GM12801 (cell line): ENCODE measurements around the gene DENND5B.

Source experiments
- TF ChIP-seq, protein P1 (sequence below): IDR thresholded peaks from one replicate; pipeline ENCODE4 v1.5.1; 2011; ENCODE audit warnings: control low read depth; ENCODE audit not compliant: insufficient read length; ENCODE audit errors: extremely low read depth

DENND5B gene

GRCh38 chr12:31566547-31566946 lies 24.4 kb downstream of the DENND5B start:
- TF ChIP-seq, protein P1, sequence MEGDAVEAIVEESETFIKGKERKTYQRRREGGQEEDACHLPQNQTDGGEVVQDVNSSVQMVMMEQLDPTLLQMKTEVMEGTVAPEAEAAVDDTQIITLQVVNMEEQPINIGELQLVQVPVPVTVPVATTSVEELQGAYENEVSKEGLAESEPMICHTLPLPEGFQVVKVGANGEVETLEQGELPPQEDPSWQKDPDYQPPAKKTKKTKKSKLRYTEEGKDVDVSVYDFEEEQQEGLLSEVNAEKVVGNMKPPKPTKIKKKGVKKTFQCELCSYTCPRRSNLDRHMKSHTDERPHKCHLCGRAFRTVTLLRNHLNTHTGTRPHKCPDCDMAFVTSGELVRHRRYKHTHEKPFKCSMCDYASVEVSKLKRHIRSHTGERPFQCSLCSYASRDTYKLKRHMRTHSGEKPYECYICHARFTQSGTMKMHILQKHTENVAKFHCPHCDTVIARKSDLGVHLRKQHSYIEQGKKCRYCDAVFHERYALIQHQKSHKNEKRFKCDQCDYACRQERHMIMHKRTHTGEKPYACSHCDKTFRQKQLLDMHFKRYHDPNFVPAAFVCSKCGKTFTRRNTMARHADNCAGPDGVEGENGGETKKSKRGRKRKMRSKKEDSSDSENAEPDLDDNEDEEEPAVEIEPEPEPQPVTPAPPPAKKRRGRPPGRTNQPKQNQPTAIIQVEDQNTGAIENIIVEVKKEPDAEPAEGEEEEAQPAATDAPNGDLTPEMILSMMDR = no peak

DNA sequence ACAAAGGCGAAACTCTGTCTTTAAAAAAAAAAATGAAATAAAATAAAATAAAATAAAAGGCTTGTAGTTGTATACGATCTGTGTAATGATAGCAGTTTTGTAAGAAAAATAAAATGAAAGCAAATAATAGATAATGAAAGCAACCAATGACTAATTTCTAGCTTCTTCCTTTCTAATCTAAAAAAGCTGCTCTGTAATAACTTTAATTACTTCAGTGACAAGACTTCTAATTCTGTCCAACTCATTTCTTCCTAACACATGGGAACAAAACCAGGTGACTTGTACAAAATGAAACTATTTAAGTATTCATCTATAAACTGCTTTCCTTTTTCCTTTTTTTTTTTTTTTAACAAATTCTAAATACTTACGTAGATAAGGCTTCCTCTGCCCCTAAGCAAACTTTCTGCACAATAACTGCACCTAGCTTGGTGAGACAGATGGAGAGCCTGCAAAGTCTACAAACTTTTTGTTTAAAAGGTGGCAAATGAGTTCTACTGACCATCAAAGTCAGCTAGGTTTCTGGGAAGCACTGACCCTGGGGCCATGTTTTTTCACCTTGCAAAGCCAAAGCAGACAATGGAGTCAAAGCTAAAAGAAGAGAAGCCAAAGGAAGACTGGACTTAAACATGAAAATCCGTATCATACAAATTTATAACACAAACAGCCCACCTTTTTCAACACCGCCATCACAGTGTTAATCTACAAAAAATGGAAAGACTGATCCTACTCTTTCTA lies 28.2 kb downstream of the DENND5B start:
- TF ChIP-seq, protein P1 = no peak

- TF ChIP-seq, protein P1 = no peak
Observed at GRCh38 chr12:31560516-31560915, 30.4 kb downstream of the DENND5B start.

DNA sequence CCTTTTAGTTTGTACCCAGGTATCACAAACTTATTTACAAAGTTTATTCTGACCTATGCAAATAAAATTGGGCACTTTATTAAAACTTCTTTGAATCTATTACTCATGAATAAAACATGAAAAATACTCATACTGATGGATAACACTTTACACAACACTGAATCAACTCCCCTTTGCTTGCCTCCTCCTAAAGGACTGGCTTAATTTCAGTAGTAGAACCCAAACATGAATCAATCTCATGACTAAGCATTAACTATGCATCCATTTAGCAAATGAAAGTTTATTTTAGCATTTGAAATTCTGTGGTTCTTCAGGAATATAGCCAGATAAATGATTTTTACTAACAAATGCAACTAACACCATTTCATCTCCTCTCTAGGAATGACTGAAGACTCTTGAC lies 32.4 kb downstream of the DENND5B start:
- TF ChIP-seq, protein P1 = no peak

- TF ChIP-seq, protein P1 = no peak
Observed at GRCh38 chr12:31557707-31558106, 33.2 kb downstream of the DENND5B start.

DNA sequence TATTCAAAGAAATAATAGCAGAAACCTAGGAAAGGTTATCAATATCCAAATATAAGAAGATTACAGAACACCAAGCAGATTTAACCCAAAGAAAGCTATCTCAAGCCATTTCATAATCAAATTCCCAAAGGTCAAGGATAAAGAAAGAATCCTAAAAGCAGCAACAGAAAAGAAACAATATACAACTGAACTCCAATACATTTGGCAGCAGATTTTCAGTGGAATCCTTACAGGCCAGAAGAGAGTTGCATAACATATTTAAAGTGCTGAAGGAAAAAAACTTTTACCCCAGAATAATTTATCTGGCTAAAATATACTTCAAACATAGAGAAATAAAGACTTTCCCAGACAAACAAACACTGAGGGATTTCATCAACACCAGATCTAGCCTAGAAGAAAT lies 54.3 kb downstream of the DENND5B start:
- TF ChIP-seq, protein P1 = no peak

DNA sequence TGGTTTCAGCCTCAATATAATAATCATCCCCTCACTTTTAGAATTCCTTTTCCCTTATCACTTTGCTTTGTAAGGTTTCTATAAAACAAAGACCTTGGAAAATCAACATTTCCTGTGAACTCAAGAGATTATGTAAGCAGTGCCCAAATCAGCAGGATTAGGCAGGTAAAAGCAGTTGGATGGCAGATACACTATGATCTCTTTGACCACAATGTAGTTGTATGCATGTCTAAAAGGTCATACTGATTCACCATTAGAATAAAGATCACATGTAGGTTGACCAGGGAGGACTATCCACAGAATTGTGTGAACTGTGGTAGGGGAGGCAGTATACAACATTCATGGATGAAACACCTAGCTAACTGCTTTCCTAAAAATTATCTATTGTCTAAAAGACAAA lies 57.5 kb downstream of the DENND5B start:
- TF ChIP-seq, protein P1 = no peak
